Dermis blood vessel endothelial cell (primary cell): ENCODE results near the gene PCDH19. TPM values are rescaled to one million over a fixed set of nuclear protein-coding genes. Genes with fewer than 3 reads are reported as not detected.

Source experiments
- DNase-seq: peaks from one replicate; pipeline ENCODE4 v3.0.0; 2010
- total RNA-seq: library from RNA; depleted of rRNA; stranded (reverse); fragments of >200 nt; gene quantifications from 2 replicates; pipeline ENCODE4 v1.2.3, GENCODE V29; 2014

The PCDH19 gene
- total RNA-seq, 1 donor from 2014 or later: 0.68 TPM

- no peak for DNase-seq
Observed at GRCh38 chrX:100296183-100296753, 113.8 kb downstream of the PCDH19 start.

- no peak for DNase-seq
Observed at GRCh38 chrX:100294965-100295364, 115.1 kb downstream of the PCDH19 start.

- no peak for DNase-seq
Observed at GRCh38 chrX:100289066-100289558, 121.0 kb downstream of the PCDH19 start.

GRCh38 chrX:100277231-100277630 is 132.8 kb downstream of the PCDH19 start:
- no peak for DNase-seq

- no peak for DNase-seq
Observed at GRCh38 chrX:100274916-100275315, 135.2 kb downstream of the PCDH19 start.

GRCh38 chrX:100265179-100265578 is 144.9 kb downstream of the PCDH19 start:
- DNase-seq: no peak

- DNase-seq: no peak
Observed at GRCh38 chrX:100264200-100264599, 145.9 kb downstream of the PCDH19 start.

- no peak for DNase-seq
Observed at GRCh38 chrX:100263650-100264049, 146.4 kb downstream of the PCDH19 start.

GRCh38 chrX:100248885-100249493 is 161.1 kb downstream of the PCDH19 start:
- no peak for DNase-seq

- DNase-seq: no peak
Observed at GRCh38 chrX:100247826-100248225, 162.2 kb downstream of the PCDH19 start.

GRCh38 chrX:100244681-100245080 is 165.4 kb downstream of the PCDH19 start:
- DNase-seq: no peak

Other genes with a start within 250 kb of the PCDH19 start
- 0.05 TPM in 1 of 2 replicates, not detected in the other for gene TNMD, start 174.7 kb upstream of the PCDH19 start, total RNA-seq
- 56.4 and 79.0 TPM in 2 replicates for gene TSPAN6, start 226.5 kb upstream of the PCDH19 start, total RNA-seq
- 21.8 and 22.0 TPM in 2 replicates for gene SRPX2, start 233.9 kb upstream of the PCDH19 start, total RNA-seq